ENCODE data around the gene USP48.
A peak's percentile ranks its signal among the peaks of the same experiment; 100 is the strongest.
"Not testable (repeated sequence)": the region's sequence is repeated elsewhere in the genome, so short reads cannot be mapped to it uniquely, and the experiment has no call there.

USP48 gene

GRCh38 chr1:21782868-21783678 lies at the start of gene USP48:
TSS of gene USP48 (minus strand) at chr1:21783149. CDS start at chr1:21782957, 192 bp downstream.
- peak; percentile 95 for DNase-seq (ENCODE audit: low read depth, low spot score)

GRCh38 chr1:21831454-21831970 lies 48.6 kb upstream of the USP48 start:
- DNase-seq (ENCODE audit: low read depth, low spot score) = no peak

GRCh38 chr1:21830792-21831453 lies 48.0 kb upstream of the USP48 start:
- no peak for DNase-seq (ENCODE audit: low read depth, low spot score)

- DNase-seq (ENCODE audit: low read depth, low spot score) = no peak
Observed at GRCh38 chr1:21829294-21829693, 46.3 kb upstream of the USP48 start.

- DNase-seq (ENCODE audit: low read depth, low spot score) = no peak
Observed at GRCh38 chr1:21828506-21829210, 45.7 kb upstream of the USP48 start.

- DNase-seq (ENCODE audit: low read depth, low spot score) = no peak
Observed at GRCh38 chr1:21828075-21828474, 45.1 kb upstream of the USP48 start.

- DNase-seq (ENCODE audit: low read depth, low spot score) = no peak
Observed at GRCh38 chr1:21827141-21827679, 44.3 kb upstream of the USP48 start.

GRCh38 chr1:21826694-21827093 lies 43.7 kb upstream of the USP48 start:
- DNase-seq (ENCODE audit: low read depth, low spot score) = not testable (repeated sequence)

- no peak for DNase-seq (ENCODE audit: low read depth, low spot score)
Observed at GRCh38 chr1:21825393-21825792, 42.4 kb upstream of the USP48 start.

- no peak for DNase-seq (ENCODE audit: low read depth, low spot score)
Observed at GRCh38 chr1:21824926-21825325, 42.0 kb upstream of the USP48 start.

GRCh38 chr1:21823980-21824702 lies 41.2 kb upstream of the USP48 start:
- DNase-seq (ENCODE audit: low read depth, low spot score) = no peak

- DNase-seq (ENCODE audit: low read depth, low spot score) = no peak
Observed at GRCh38 chr1:21823206-21823979, 40.4 kb upstream of the USP48 start.

GRCh38 chr1:21822349-21822748 lies 39.4 kb upstream of the USP48 start:
- DNase-seq (ENCODE audit: low read depth, low spot score) = no peak

- DNase-seq (ENCODE audit: low read depth, low spot score) = no peak
Observed at GRCh38 chr1:21821385-21822019, 38.6 kb upstream of the USP48 start.

- no peak for DNase-seq (ENCODE audit: low read depth, low spot score)
Observed at GRCh38 chr1:21820597-21821232, 37.8 kb upstream of the USP48 start.

- no peak for DNase-seq (ENCODE audit: low read depth, low spot score)
Observed at GRCh38 chr1:21818656-21819055, 35.7 kb upstream of the USP48 start.

GRCh38 chr1:21816602-21817302 lies 33.8 kb upstream of the USP48 start:
- no peak for DNase-seq (ENCODE audit: low read depth, low spot score)

GRCh38 chr1:21815724-21816321 lies 32.9 kb upstream of the USP48 start:
- DNase-seq (ENCODE audit: low read depth, low spot score) = no peak
